Panc1 (cell line): ENCODE results near the gene WSB1. TPM values are rescaled to one million over a fixed set of nuclear protein-coding genes. Genes with fewer than 3 reads are reported as not detected.

Experiments used
- ATAC-seq: fragments of 200-7000 bp; cut with Tn5 transposase; 2 replicates; pipeline ENCODE4 v1.9.1; 2020; ENCODE audit warnings: mild to moderate bottlenecking, moderate library complexity
- BruUV-seq: library from RNA; stranded (reverse); fragments of 400-500 nt; replicated peaks from 2 replicates; lab custom pipeline; 2021; lab: Mats Ljungman, UMichigan
- CTCF ChIA-PET: fragments of 300-600 bp; sonication (Branson Sonifier 250); formaldehyde crosslinking; loops from one replicate; lab custom pipeline; 2022; ENCODE audit warnings: antibody characterized with exemption; lab: Charles Lee
- POLR2A ChIA-PET: fragments of 300-600 bp; sonication (Branson Sonifier 250); formaldehyde crosslinking; loops from one replicate; lab custom pipeline; 2022; ENCODE audit warnings: antibody characterized with exemption; lab: Charles Lee
- DNase-seq: peaks from one replicate; pipeline ENCODE4 v3.0.0-alpha.2; 2010; ENCODE audit warnings: low read depth, low spot score
- H3K27ac ChIP-seq: 2 replicates; pipeline ENCODE4 v1.5.1; 2011; ENCODE audit warnings: mild to moderate bottlenecking, low read length, inconsistent platforms
- H3K27me3 ChIP-seq: fragments of 200-500 bp; sonication (Bioruptor generic); 2 replicates; pipeline ENCODE4 v1.6.0; 2014; ENCODE audit warnings: low read length, inconsistent platforms; ENCODE audit not compliant: control insufficient read depth, insufficient read depth
- H3K36me3 ChIP-seq: fragments of 200-500 bp; sonication (Bioruptor generic); 2 replicates; pipeline ENCODE4 v1.5.1; 2014; ENCODE audit warnings: inconsistent platforms, mild to moderate bottlenecking, low read length, moderate library complexity; ENCODE audit not compliant: control insufficient read depth, insufficient read depth
- H3K4me1 ChIP-seq: 2 replicates; pipeline ENCODE4 v1.5.1; 2011; ENCODE audit warnings: inconsistent platforms, mild to moderate bottlenecking, low read length, moderate library complexity; ENCODE audit not compliant: control insufficient read depth, insufficient read depth
- H3K4me3 ChIP-seq, 2 experiments: 2 replicates each; pipeline ENCODE4 v1.5.1; 2011 to 2012; ENCODE audit warnings: low read depth in 2 of 2, low read length in 2 of 2, mild to moderate bottlenecking in 2 of 2, inconsistent platforms in 1 of 2, moderate library complexity in 1 of 2
- H3K9me3 ChIP-seq: fragments of 200-500 bp; sonication (Bioruptor generic); 2 replicates; pipeline ENCODE4 v1.5.1; 2014; ENCODE audit warnings: low read depth, mild to moderate bottlenecking, inconsistent platforms, low read length, moderate library complexity; ENCODE audit not compliant: control insufficient read depth, insufficient read depth
- POLR2AphosphoS5 ChIP-seq: IDR thresholded peaks from 2 replicates; pipeline ENCODE4 v1.6.1; 2012; ENCODE audit warnings: mild to moderate bottlenecking, low read depth, low read length, moderate library complexity
- REST ChIP-seq, 2 experiments: IDR thresholded peaks; 2 replicates each; pipeline ENCODE4 v1.6.1; 2011 to 2012; ENCODE audit warnings: low read depth in 2 of 2, control low read depth in 1 of 2, low read length in 1 of 2, mild to moderate bottlenecking in 1 of 2, moderate library complexity in 1 of 2; ENCODE audit not compliant: insufficient read depth in 1 of 2
- SIN3A ChIP-seq: IDR thresholded peaks from 2 replicates; pipeline ENCODE4 v1.6.1; 2012; ENCODE audit warnings: low read depth, mild to moderate bottlenecking, low read length, moderate library complexity, borderline replicate concordance; ENCODE audit not compliant: insufficient read depth
- TCF7L2 ChIP-seq: IDR thresholded peaks from 2 replicates; pipeline ENCODE4 v1.6.1; 2011; ENCODE audit warnings: mild to moderate bottlenecking, low read depth, low read length, inconsistent platforms
- in situ Hi-C: cut with HindIII; loops from 2 replicates; pipeline ENCODE4 v1.10.0; 2016; ENCODE audit warnings: low sequenced_read_pairs, low pct_unique_long_range_greater_than_20kb
- intact Hi-C: fragments of 100-400 bp; cut with micrococcal nuclease; formaldehyde crosslinking; loops from one replicate; pipeline ENCODE4 v1.10.0; 2022; ENCODE audit not compliant: unreplicated experiment
- total RNA-seq: library from RNA; stranded (reverse); gene quantifications from one replicate; pipeline ENCODE4 v1.2.1, GENCODE V29; 2021; ENCODE audit not compliant: unreplicated experiment
- TF ChIP-seq, protein P1 (sequence below): fragments of 450-650 bp; IDR thresholded peaks from 2 replicates; pipeline ENCODE4 v1.5.1; 2017; ENCODE audit warnings: mild to moderate bottlenecking

Gene WSB1
- total RNA-seq, 1 experiment from 2014 or later = 114 TPM

GRCh38 chr17:27245230-27245696 lies 48.7 kb upstream of the WSB1 start:
- no TSS peak for BruUV-seq
- no peaks in the 10 kb centered on the region for H3K27me3 ChIP-seq
- no peaks in the 10 kb centered on the region for H3K9me3 ChIP-seq
- intact Hi-C loops (loop anchor here (2.0 to 10.0 kb wide), 3 partner anchors 47 to 88 kb away; partner anchors contain the start of gene WSB1), in situ Hi-C loops (loop anchor here (25.0 kb wide), 1 partner anchor 92 kb away; no protein-coding TSS in a partner anchor)
- 0 out of 4 replicates have a peak, but pooled peaks of 1 of the 2 experiments have one; percentile 52 for TF ChIP-seq REST (IDR thresholded peaks at IDR 0.05; ENCODE audit: insufficient read depth in 1 of 2, low read depth in 2 of 2, low read length in 1 of 2)
- TF ChIP-seq POLR2AphosphoS5 = no peak; the same call in 1 of the 2 replicates
- TF ChIP-seq, protein P1, sequence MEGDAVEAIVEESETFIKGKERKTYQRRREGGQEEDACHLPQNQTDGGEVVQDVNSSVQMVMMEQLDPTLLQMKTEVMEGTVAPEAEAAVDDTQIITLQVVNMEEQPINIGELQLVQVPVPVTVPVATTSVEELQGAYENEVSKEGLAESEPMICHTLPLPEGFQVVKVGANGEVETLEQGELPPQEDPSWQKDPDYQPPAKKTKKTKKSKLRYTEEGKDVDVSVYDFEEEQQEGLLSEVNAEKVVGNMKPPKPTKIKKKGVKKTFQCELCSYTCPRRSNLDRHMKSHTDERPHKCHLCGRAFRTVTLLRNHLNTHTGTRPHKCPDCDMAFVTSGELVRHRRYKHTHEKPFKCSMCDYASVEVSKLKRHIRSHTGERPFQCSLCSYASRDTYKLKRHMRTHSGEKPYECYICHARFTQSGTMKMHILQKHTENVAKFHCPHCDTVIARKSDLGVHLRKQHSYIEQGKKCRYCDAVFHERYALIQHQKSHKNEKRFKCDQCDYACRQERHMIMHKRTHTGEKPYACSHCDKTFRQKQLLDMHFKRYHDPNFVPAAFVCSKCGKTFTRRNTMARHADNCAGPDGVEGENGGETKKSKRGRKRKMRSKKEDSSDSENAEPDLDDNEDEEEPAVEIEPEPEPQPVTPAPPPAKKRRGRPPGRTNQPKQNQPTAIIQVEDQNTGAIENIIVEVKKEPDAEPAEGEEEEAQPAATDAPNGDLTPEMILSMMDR = peak; percentile 82
- TF ChIP-seq TCF7L2 = 0 out of 2 replicates have a peak, but pooled peaks have one; percentile 17
- no peak for TF ChIP-seq SIN3A
- no peaks in the 10 kb centered on the region for H3K36me3 ChIP-seq
- POLR2A ChIA-PET = interaction anchor here (0.5 to 0.7 kb wide), 3 partner anchors 52 to 222 kb away, joined by 3 to 5 read pairs (median 4); no protein-coding TSS in a partner anchor
- CTCF ChIA-PET = interaction anchor here (0.7 to 1.2 kb wide), 2 partner anchors 9 to 88 kb away, joined by 5 to 11 read pairs; no protein-coding TSS in a partner anchor
- H3K27ac ChIP-seq = peak overlapping the region; percentile 46
- peak overlapping the region in 1 of 2 experiments; percentile 25; a peak in 2 of 4 replicates for H3K4me3 ChIP-seq
- H3K4me1 ChIP-seq = peaks cover 18% of the 10 kb centered on the region
- DNase-seq (no peak), ATAC-seq (peak; percentile 98)

- DNase-seq (no peak), ATAC-seq (no peak)
- H3K36me3 ChIP-seq = no peaks in the 10 kb centered on the region
- H3K9me3 ChIP-seq = no peaks in the 10 kb centered on the region
- no TSS peak for BruUV-seq
- H3K4me1 ChIP-seq = peaks cover 18% of the 10 kb centered on the region
- H3K27ac ChIP-seq = no peak overlapping the region
- TF ChIP-seq REST (IDR thresholded peaks at IDR 0.05; ENCODE audit: insufficient read depth in 1 of 2, low read depth in 2 of 2, low read length in 1 of 2) (no peak), POLR2AphosphoS5 (no peak), SIN3A (no peak), TCF7L2 (no peak)
- TF ChIP-seq, protein P1 = no peak
- POLR2A ChIA-PET = no interaction called here
- in situ Hi-C loops (loop anchor here (25.0 kb wide), 1 partner anchor 91 kb away; no protein-coding TSS in a partner anchor), intact Hi-C loops (loop anchor here (5.0 to 10.0 kb wide), 2 partner anchors 46 to 52 kb away; partner anchors contain the start of gene WSB1)
- H3K27me3 ChIP-seq = no peaks in the 10 kb centered on the region
- CTCF ChIA-PET = interaction anchor here (0.9 kb wide), 1 partner anchor 353 kb away, joined by 3 read pairs; no protein-coding TSS in a partner anchor
- H3K4me3 ChIP-seq = no peak overlapping the region
Measured at GRCh38 chr17:27246537-27246936, 47.4 kb upstream of the WSB1 start.
